Purkinje cell (primary cell): ENCODE results near the gene MPHOSPH10. TPM values are rescaled to one million over a fixed set of nuclear protein-coding genes. Genes with fewer than 3 reads are reported as not detected.

ENCODE experiments used
- polyA plus RNA-seq: library from polyadenylated mRNA; unstranded; fragments of >200 nt; fragmentation: Nextera tagmentation; gene quantifications from 2 replicates; pipeline ENCODE4 v1.2.1, GENCODE V29; 2014

Gene MPHOSPH10
- 54.1 and 70.1 TPM in 2 replicates for polyA plus RNA-seq

GRCh38 chr2:71130152-71130904 lies at the start of gene MPHOSPH10, which contains the start of gene MCEE:
MPHOSPH10 (plus strand) TSS chr2:71130634; CDS start chr2:71130666, 32 bp downstream.
MCEE (minus strand) TSS chr2:71130229; CDS start chr2:71130219, 10 bp downstream.

Other genes starting within 250 kb of the MPHOSPH10 start
- gene VAX2, start 230.1 kb upstream of the MPHOSPH10 start, polyA plus RNA-seq = 0.40 TPM in 1 of 2 replicates, not detected in the other
- not detected in 2 replicates for gene ATP6V1B1, start 194.7 kb upstream of the MPHOSPH10 start, polyA plus RNA-seq
- gene ANKRD53, start 152.0 kb upstream of the MPHOSPH10 start, polyA plus RNA-seq = not detected in 2 replicates
- gene TEX261, start 135.8 kb upstream of the MPHOSPH10 start, polyA plus RNA-seq = 15.1 and 16.5 TPM in 2 replicates
- gene NAGK, start 62.0 kb upstream of the MPHOSPH10 start, polyA plus RNA-seq = 61.0 and 69.8 TPM in 2 replicates
- gene MCEE, start 405 bp upstream of the MPHOSPH10 start, polyA plus RNA-seq = 68.3 and 82.9 TPM in 2 replicates
- 1.2 and 1.4 TPM in 2 replicates for gene PAIP2B, start 96.5 kb downstream of the MPHOSPH10 start, polyA plus RNA-seq
- 137 and 172 TPM in 2 replicates for gene ZNF638, start 201.1 kb downstream of the MPHOSPH10 start, polyA plus RNA-seq